Peyer's patch (tissue), 4 donors: ENCODE data around the gene COL16A1. TPM values are rescaled to one million over a fixed set of nuclear protein-coding genes. Genes with fewer than 3 reads are reported as not detected.

Experiments used
- DNase-seq, 3 donors: peaks; one replicate each; pipeline ENCODE4 v3.0.0-alpha.2; 2017 to 2019
- H3K27ac ChIP-seq, 4 donors: fragments of 200-600 bp; sonication (generic); one replicate each; pipeline ENCODE4 v1.5.1; 2016 to 2019
- H3K27me3 ChIP-seq, 2 donors: fragments of 200-600 bp; sonication (generic); one replicate each; pipeline ENCODE4 v1.5.1; 2019
- H3K36me3 ChIP-seq, 3 donors: fragments of 200-600 bp; sonication (generic); one replicate each; pipeline ENCODE4 v1.5.1; 2016 to 2019
- H3K4me1 ChIP-seq, 4 donors: fragments of 200-600 bp; sonication (generic); one replicate each; pipeline ENCODE4 v1.5.1; 2016 to 2019
- H3K4me3 ChIP-seq, 4 donors: fragments of 200-600 bp; sonication (generic); 1 replicate in 3 of 4; 2 replicates in 1 of 4; pipeline ENCODE4 v1.5.1; 2016 to 2019; ENCODE audit warnings: mild to moderate bottlenecking in 1 of 4
- H3K9me3 ChIP-seq, 4 donors: fragments of 200-600 bp; sonication (generic); one replicate each; pipeline ENCODE4 v1.5.1; 2016 to 2019; ENCODE audit warnings: mild to moderate bottlenecking in 1 of 4
- POLR2A ChIP-seq, 2 donors: fragments of 450-650 bp; IDR thresholded peaks; one replicate each; pipeline ENCODE4 v1.5.1; 2017; ENCODE audit warnings: antibody characterized with exemption in 2 of 2, mild to moderate bottlenecking in 2 of 2, moderate library complexity in 2 of 2
- total RNA-seq, 4 donors: library from RNA; depleted of rRNA; stranded (reverse); fragments of >200 nt; gene quantifications; one replicate each; pipeline ENCODE4 v1.1.0, GENCODE V29; 2016
- TF ChIP-seq, protein P1 (sequence below), 6 experiments: fragments of 450-650 bp in 4 of 6; fragments of 200-600 bp in 2 of 6; sonication (generic) in 1 of 6; IDR thresholded peaks; one replicate each; pipeline ENCODE4 v1.5.1; 2017 to 2019; ENCODE audit warnings: antibody characterized with exemption in 6 of 6, mild to moderate bottlenecking in 3 of 6, moderate library complexity in 1 of 6

The COL16A1 gene
- total RNA-seq, 4 donors from 2014 or later = 18.2 to 201 (median 58.3) TPM

DNA sequence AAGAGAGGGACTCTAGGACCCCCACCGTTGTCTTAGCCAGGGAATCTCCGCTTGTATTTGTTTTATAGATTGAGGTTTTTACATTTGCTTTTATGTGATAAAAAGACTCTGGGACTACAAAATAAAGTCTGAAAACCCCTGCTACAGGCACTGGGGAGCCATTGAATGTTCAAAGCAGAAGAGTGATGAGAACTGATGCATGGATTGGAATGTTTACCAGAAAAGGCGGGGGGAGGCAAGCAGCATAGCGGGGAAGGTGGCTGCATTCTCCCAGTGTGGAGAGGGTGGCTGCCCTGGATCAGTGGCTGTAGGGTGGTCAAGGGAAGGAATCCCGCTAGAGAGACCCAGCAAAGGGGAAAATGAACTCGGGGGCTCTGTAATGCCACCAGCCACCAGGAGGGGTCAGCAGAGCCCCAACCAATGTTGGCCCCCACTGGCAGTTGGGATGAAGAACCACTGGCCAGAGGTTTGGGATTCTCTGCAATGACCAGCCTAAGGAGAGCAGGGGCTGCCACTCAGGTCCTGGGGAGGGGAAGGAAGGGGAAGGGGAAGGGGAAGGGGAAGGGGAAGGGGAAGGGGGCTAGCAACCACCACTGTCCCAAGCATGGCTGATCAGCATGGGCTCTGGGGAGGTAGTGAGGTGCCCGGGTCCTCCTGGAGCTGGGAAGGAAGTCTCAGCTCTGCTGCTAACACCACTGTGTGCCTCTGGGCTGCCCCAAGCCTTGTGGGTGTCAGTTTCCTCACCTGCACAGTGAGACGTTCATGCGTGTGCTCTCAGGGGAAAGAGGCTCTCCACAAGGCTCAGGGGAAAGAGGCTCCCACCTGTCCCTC lies 40.0 kb downstream of the COL16A1 start:
- Histone ChIP-seq H3K9me3 (no peaks in the 10 kb centered on the region), H3K4me1 (peaks cover 0 to 30% (median 2%) of the 10 kb centered on the region in 4 donors), H3K27ac (no peak overlapping the region), H3K4me3 (no peak overlapping the region), H3K36me3 (no peaks in the 10 kb centered on the region), H3K27me3 (no peaks in the 10 kb centered on the region)
- peak; percentile 46 to 80 (median 79) for DNase-seq
- TF ChIP-seq, protein P1, sequence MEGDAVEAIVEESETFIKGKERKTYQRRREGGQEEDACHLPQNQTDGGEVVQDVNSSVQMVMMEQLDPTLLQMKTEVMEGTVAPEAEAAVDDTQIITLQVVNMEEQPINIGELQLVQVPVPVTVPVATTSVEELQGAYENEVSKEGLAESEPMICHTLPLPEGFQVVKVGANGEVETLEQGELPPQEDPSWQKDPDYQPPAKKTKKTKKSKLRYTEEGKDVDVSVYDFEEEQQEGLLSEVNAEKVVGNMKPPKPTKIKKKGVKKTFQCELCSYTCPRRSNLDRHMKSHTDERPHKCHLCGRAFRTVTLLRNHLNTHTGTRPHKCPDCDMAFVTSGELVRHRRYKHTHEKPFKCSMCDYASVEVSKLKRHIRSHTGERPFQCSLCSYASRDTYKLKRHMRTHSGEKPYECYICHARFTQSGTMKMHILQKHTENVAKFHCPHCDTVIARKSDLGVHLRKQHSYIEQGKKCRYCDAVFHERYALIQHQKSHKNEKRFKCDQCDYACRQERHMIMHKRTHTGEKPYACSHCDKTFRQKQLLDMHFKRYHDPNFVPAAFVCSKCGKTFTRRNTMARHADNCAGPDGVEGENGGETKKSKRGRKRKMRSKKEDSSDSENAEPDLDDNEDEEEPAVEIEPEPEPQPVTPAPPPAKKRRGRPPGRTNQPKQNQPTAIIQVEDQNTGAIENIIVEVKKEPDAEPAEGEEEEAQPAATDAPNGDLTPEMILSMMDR (IDR thresholded peaks at IDR 0.05) = peak; percentile 90 to 97 (median 95)
- TF ChIP-seq POLR2A (IDR thresholded peaks at IDR 0.05) = no peak

DNA sequence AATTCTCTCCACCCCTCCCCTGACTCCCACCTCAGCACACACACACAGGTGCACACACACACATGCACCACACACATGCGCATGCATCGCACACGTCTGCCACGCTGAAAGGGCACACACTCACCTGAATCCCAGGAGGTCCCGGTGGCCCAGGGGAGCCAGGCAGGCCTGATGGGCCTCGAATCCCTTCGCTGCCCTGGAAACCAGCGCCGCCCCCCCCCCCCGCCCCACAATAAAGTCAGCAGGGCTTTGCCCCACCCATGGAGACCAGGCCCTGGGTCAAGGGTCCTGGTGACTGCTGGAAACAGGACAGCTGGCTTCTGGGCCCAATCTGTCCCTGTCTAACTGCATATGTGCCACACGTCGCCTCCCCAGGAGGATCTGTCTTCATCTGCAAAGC lies 41.4 kb downstream of the COL16A1 start:
- no peak overlapping the region for H3K27ac ChIP-seq
- peak in 1 of 3 donors; percentile 30 for DNase-seq
- no peak overlapping the region for H3K4me3 ChIP-seq
- H3K9me3 ChIP-seq = no peaks in the 10 kb centered on the region
- H3K4me1 ChIP-seq = peaks cover 0 to 25% (median 2%) of the 10 kb centered on the region in 4 donors
- H3K36me3 ChIP-seq = no peaks in the 10 kb centered on the region
- H3K27me3 ChIP-seq = no peaks in the 10 kb centered on the region
- no peak for TF ChIP-seq POLR2A (IDR thresholded peaks at IDR 0.05)
- TF ChIP-seq, protein P1 (IDR thresholded peaks at IDR 0.05) = no peak

DNA sequence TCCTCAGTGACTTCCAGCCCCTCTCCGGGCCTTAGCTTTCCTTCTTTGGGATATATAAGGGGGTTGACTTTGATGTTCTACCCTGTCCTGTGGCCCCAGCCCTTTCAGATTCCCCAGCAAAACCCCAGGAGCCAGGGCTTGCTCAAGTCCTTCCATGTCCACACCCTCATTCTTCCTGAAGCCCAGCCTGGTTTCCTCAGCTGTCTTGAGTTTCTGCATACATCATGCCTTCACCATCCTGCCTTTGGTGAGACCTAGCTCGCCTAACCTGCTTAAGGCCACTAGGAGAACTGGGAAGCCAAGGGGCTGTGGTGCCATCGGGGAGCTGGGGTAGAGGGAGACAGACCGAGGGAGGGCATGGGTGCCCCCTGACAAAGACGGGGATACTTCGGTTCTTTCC lies 42.0 kb downstream of the COL16A1 start:
- DNase-seq = peak in 1 of 3 donors; percentile 25
- H3K9me3 ChIP-seq = no peaks in the 10 kb centered on the region
- peaks cover 0 to 19% (median 2%) of the 10 kb centered on the region in 4 donors for H3K4me1 ChIP-seq
- no peaks in the 10 kb centered on the region for H3K36me3 ChIP-seq
- no peak overlapping the region for H3K4me3 ChIP-seq
- no peak overlapping the region for H3K27ac ChIP-seq
- TF ChIP-seq, protein P1 (IDR thresholded peaks at IDR 0.05) = no peak
- TF ChIP-seq POLR2A (IDR thresholded peaks at IDR 0.05) = no peak
- no peaks in the 10 kb centered on the region for H3K27me3 ChIP-seq

DNA sequence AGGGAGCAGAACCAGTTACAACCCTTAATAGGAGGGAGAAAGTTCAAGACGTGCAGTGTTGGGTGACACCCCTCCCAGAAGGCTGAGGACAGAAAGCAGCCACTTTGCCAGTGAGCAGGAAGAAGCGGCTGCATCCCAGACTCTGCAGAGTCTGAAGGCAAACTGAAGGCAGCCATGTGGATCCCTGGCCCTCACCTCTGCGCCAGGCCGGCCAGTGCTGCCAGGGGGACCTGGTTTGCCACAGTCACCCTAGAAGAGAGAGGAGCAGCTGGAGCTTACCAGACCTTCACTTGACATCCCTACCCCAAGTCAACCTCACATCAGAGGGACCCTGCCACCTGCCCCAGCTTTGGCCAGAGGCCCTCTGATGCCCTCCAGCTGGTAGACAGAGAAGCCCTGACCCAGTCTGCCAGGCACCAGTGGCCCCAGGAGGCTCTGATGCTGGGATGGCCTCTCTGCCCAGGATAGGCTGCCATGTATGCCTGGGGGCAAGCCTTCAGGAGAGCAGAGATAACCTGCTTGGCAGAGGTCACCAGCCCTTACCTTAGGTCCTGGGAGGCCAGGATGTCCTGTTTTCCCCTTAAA lies 42.9 kb downstream of the COL16A1 start:
- H3K4me3 ChIP-seq = no peak overlapping the region
- peaks cover 0 to 12% (median under 1%) of the 10 kb centered on the region in 4 donors for H3K4me1 ChIP-seq
- H3K9me3 ChIP-seq = no peaks in the 10 kb centered on the region
- TF ChIP-seq, protein P1 (IDR thresholded peaks at IDR 0.05) = no peak
- no peak for TF ChIP-seq POLR2A (IDR thresholded peaks at IDR 0.05)
- H3K36me3 ChIP-seq = no peaks in the 10 kb centered on the region
- peak in 1 of 3 donors; percentile 18 for DNase-seq
- no peak overlapping the region for H3K27ac ChIP-seq
- H3K27me3 ChIP-seq = no peaks in the 10 kb centered on the region

DNA sequence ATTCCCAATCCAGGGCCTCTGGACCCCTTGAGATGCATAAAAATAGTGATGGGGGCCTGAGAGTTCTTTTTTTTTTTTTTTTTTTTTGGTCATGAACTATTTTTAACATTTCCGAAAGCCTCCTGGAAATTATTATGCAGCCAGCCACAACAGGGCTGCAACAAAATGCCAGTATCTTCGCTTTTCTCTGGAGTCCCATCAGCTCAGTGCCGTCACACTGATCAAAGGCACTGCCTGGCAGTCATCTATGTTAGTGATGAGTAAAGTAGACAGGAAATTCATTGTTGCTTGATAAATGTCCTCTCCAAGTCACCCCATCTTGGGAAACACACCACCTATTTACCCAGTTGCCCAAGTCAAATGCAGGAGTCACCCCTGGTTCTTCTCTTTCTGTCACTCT lies 43.9 kb downstream of the COL16A1 start:
- H3K27me3 ChIP-seq = no peaks in the 10 kb centered on the region
- H3K27ac ChIP-seq = no peak overlapping the region
- H3K4me1 ChIP-seq = peaks cover 0 to 3% (median 0%) of the 10 kb centered on the region in 4 donors
- no peaks in the 10 kb centered on the region for H3K9me3 ChIP-seq
- no peak for DNase-seq
- H3K36me3 ChIP-seq = no peaks in the 10 kb centered on the region
- TF ChIP-seq POLR2A (IDR thresholded peaks at IDR 0.05) = no peak
- TF ChIP-seq, protein P1 (IDR thresholded peaks at IDR 0.05) = no peak
- no peak overlapping the region for H3K4me3 ChIP-seq
